Endothelial cell of umbilical vein (primary cell): Measurements from ENCODE around the gene ZNF263. TPM values are rescaled to one million over a fixed set of nuclear protein-coding genes. Genes with fewer than 3 reads are reported as not detected.

Experiments
- BruUV-seq: library from RNA; stranded (reverse); fragments of 400-500 nt; replicated peaks from 2 replicates; lab custom pipeline; 2021; lab: Mats Ljungman, UMichigan
- CTCF ChIA-PET: fragments of 300-600, 350-600 bp; sonication (Branson Sonifier 250); formaldehyde crosslinking; loops from one replicate; lab custom pipeline; 2021; ENCODE audit warnings: antibody characterized with exemption, inconsistent platforms; lab: Charles Lee
- POLR2A ChIA-PET: fragments of 300-600, 350-600 bp; sonication (Branson Sonifier 250); formaldehyde crosslinking; loops from one replicate; lab custom pipeline; 2021; ENCODE audit warnings: antibody characterized with exemption, inconsistent platforms; lab: Charles Lee
- DNase-seq: peaks from one replicate; pipeline ENCODE4 v3.0.0-alpha.2; 2011; ENCODE audit warnings: low read depth, low spot score
- FAIRE-seq: peaks from 2 replicates; lab custom pipeline; 2011; peaks lifted over from hg19 to GRCh38; lab: Jason Lieb, UNC
- H2AFZ ChIP-seq: 2 replicates; pipeline ENCODE4 v1.6.0; 2012; ENCODE audit warnings: low read depth, low read length, control low read depth, inconsistent platforms
- H3K27ac ChIP-seq: 2 replicates; pipeline ENCODE4 v1.5.1; 2011; ENCODE audit warnings: low read depth, mild to moderate bottlenecking, control low read depth, low read length, moderate library complexity; ENCODE audit not compliant: insufficient read depth
- H3K27me3 ChIP-seq, 2 experiments: 2 replicates each; pipeline versions ENCODE4 v1.6.0 to v1.6.1; 2011; ENCODE audit warnings: low read length in 2 of 2, mixed read lengths in 1 of 2; ENCODE audit not compliant: control insufficient read depth in 2 of 2, insufficient read depth in 2 of 2
- H3K36me3 ChIP-seq, 2 experiments: 2 replicates in 1 of 2; 3 replicates in 1 of 2; pipeline ENCODE4 v1.5.1; 2011; ENCODE audit warnings: low read length in 2 of 2, mild to moderate bottlenecking in 1 of 2, moderate library complexity in 1 of 2; ENCODE audit not compliant: control insufficient read depth in 2 of 2, insufficient read depth in 2 of 2; ENCODE audit errors: extremely low read depth in 1 of 2
- H3K4me1 ChIP-seq: 3 replicates; pipeline ENCODE4 v1.5.1; 2011; ENCODE audit warnings: mild to moderate bottlenecking, low read length; ENCODE audit not compliant: control insufficient read depth, insufficient read depth; ENCODE audit errors: extremely low read depth
- H3K4me2 ChIP-seq: 2 replicates; pipeline ENCODE4 v1.6.1; 2011; ENCODE audit warnings: low read length, control low read depth, mixed read lengths; ENCODE audit not compliant: insufficient read depth
- H3K4me3 ChIP-seq, 3 experiments: fragments of 200-600 bp in 1 of 3; sonication (generic), shearing (Covaris generic) in 1 of 3; replicated peaks in 1 of 3; 2 replicates each; pipeline ENCODE4 v1.5.1; 2011 to 2016; ENCODE audit warnings: control low read depth in 3 of 3, low read length in 3 of 3, mild to moderate bottlenecking in 2 of 3, inconsistent platforms in 1 of 3, low read depth in 1 of 3, moderate library complexity in 1 of 3; ENCODE audit not compliant: insufficient read depth in 1 of 3
- H3K79me2 ChIP-seq: 2 replicates; pipeline ENCODE4 v1.6.0; 2012; ENCODE audit warnings: low read length, inconsistent platforms; ENCODE audit not compliant: control insufficient read depth, insufficient read depth
- H3K9ac ChIP-seq: replicated peaks from 2 replicates; pipeline ENCODE3; 2011; ENCODE audit warnings: low read length, control low read depth; ENCODE audit not compliant: insufficient read depth; ENCODE audit errors: extremely low read depth
- H3K9me1 ChIP-seq: replicated peaks from 3 replicates; pipeline ENCODE4 v1.6.0; 2011; ENCODE audit warnings: mild to moderate bottlenecking, low read length; ENCODE audit not compliant: control insufficient read depth, insufficient read depth; ENCODE audit errors: extremely low read depth
- H3K9me3 ChIP-seq: replicated peaks from 2 replicates; pipeline ENCODE4 v1.5.1; 2012; ENCODE audit warnings: low read length, inconsistent platforms; ENCODE audit not compliant: control insufficient read depth, insufficient read depth
- H4K20me1 ChIP-seq: replicated peaks from 2 replicates; pipeline ENCODE3; 2011; ENCODE audit warnings: mild to moderate bottlenecking, low read length; ENCODE audit not compliant: control insufficient read depth, insufficient read depth; ENCODE audit errors: extremely low read depth
- CTCF ChIP-seq, 2 donors: IDR thresholded peaks; 1 replicate in 1 of 2; 2 replicates in 1 of 2; pipeline ENCODE4 v1.5.1; 2011; ENCODE audit warnings: low read length in 2 of 2, mild to moderate bottlenecking in 2 of 2, moderate library complexity in 2 of 2, control low read depth in 1 of 2, inconsistent platforms in 1 of 2, low read depth in 1 of 2; ENCODE audit not compliant: insufficient read depth in 1 of 2; ENCODE audit errors: extremely low read depth in 1 of 2
- EZH2 ChIP-seq: IDR thresholded peaks from 2 replicates; pipeline ENCODE4 v1.6.1; 2012; ENCODE audit warnings: borderline replicate concordance, low read depth, mild to moderate bottlenecking, moderate library complexity, low read length, inconsistent platforms; ENCODE audit not compliant: severe bottlenecking
- FOS ChIP-seq: IDR thresholded peaks from 2 replicates; pipeline ENCODE4 v1.6.1; 2011; ENCODE audit warnings: mild to moderate bottlenecking, low read length, moderate library complexity, borderline replicate concordance; ENCODE audit not compliant: insufficient read depth
- GATA2 ChIP-seq: IDR thresholded peaks from 2 replicates; pipeline ENCODE4 v1.7.0; 2011; ENCODE audit warnings: low read depth, mild to moderate bottlenecking, moderate library complexity, mixed read lengths, low read length; ENCODE audit not compliant: insufficient read length, insufficient read depth
- JUN ChIP-seq: IDR thresholded peaks from 2 replicates; pipeline ENCODE4 v1.6.1; 2011; ENCODE audit warnings: borderline replicate concordance, low read depth; ENCODE audit not compliant: insufficient read length, insufficient read depth
- MAX ChIP-seq: IDR thresholded peaks from 2 replicates; pipeline ENCODE4 v1.6.1; 2011; ENCODE audit not compliant: insufficient read depth, insufficient read length
- MYC ChIP-seq: IDR thresholded peaks from one replicate; pipeline ENCODE4 v1.6.1; 2011; ENCODE audit warnings: mild to moderate bottlenecking, low read depth, low read length
- POLR2A ChIP-seq: IDR thresholded peaks from 2 replicates; pipeline ENCODE4 v1.6.1; 2012; ENCODE audit warnings: low read depth, mild to moderate bottlenecking, control low read depth, low read length
- POLR2AphosphoS5 ChIP-seq: IDR thresholded peaks from 2 replicates; pipeline ENCODE4 v1.6.1; 2012; ENCODE audit warnings: low read depth, mild to moderate bottlenecking, control low read depth, low read length, moderate library complexity; ENCODE audit not compliant: insufficient read depth
- dilution Hi-C: fragments of 300-500 bp; cut with MboI; formaldehyde crosslinking; loops from one replicate; pipeline ENCODE4 v1.15.0; 2019; ENCODE audit warnings: low sequenced_read_pairs; ENCODE audit not compliant: extremely low pct_ligation_motif_present
- intact Hi-C: fragments of 100-400 bp; cut with micrococcal nuclease; formaldehyde crosslinking; loops from one replicate; pipeline ENCODE4 v1.10.0; 2022
- polyA plus RNA-seq, 4 experiments: library from polyadenylated mRNA; depleted of rRNA in 3 of 4; stranded (reverse) in 3 of 4; unstranded in 1 of 4; fragments of >200 nt; gene quantifications; 2 replicates each; pipeline versions ENCODE4 v1.2.1 to v1.2.3, GENCODE V29; 2011 to 2012; ENCODE audit warnings: missing spikeins in 1 of 4
- total RNA-seq: library from RNA; stranded (reverse); gene quantifications from 2 replicates; pipeline ENCODE4 v1.2.3, GENCODE V29; 2021

ZNF263 gene
- total and polyA plus RNA-seq, 2 donors (not counting 3 experiments of a cell fraction or from before 2014, with no cell fraction given): 10.9 to 20.8 TPM

GRCh38 chr16:3234857-3235561, 48.3 kb upstream of the ZNF263 start, which contains the start of gene ZNF200:
Gene ZNF200 (minus strand): TSS chr16:3235158. CDS start chr16:3233755, 1,403 bp downstream.
- Histone ChIP-seq H4K20me1 (no peaks in the 10 kb centered on the region), H3K9me1 (no peaks in the 10 kb centered on the region), H3K9me3 (no peaks in the 10 kb centered on the region), H3K27ac (peak within 1 kb of the TSS; percentile 79), H3K36me3 (peaks cover 12 to 13% of the 10 kb centered on the region in 2 experiments), H3K4me3 (peak within 1 kb of the TSS; percentile 49 to 58 (median 55)), H3K4me2 (peak within 1 kb of the TSS; percentile 91), H3K4me1 (peaks cover 13% of the 10 kb centered on the region), H2AFZ (peak within 1 kb of the TSS; percentile 81), H3K79me2 (peaks cover 14% of the 10 kb centered on the region), H3K9ac (peak within 1 kb of the TSS; percentile 89), H3K27me3 (no peaks in the 10 kb centered on the region)
- CTCF ChIA-PET: no interaction called here
- no peak for TF ChIP-seq MYC
- TF ChIP-seq POLR2AphosphoS5: peak; percentile 77
- peak; percentile 65 for TF ChIP-seq POLR2A
- BruUV-seq: no TSS peak
- dilution Hi-C loops (no loop called here), intact Hi-C loops (loop anchor here (1.0 to 2.0 kb wide), 2 partner anchors 29 to 44 kb away; no protein-coding TSS in a partner anchor)
- POLR2A ChIA-PET: interaction anchor here (0.6 kb wide), 1 partner anchor 10 kb away, joined by 7 read pairs; no protein-coding TSS in a partner anchor
- FAIRE-seq: peak; percentile 98
- DNase-seq: peak; percentile 96

- no TSS peak for BruUV-seq
Measured at GRCh38 chr16:3235856-3236669, 47.2 kb upstream of the ZNF263 start.

More at GRCh38 chr16:3235856-3236669, 47.2 kb upstream of the ZNF263 start:
- Histone ChIP-seq H4K20me1 (no peaks in the 10 kb centered on the region), H3K79me2 (peaks cover 14% of the 10 kb centered on the region), H3K4me1 (peaks cover 13% of the 10 kb centered on the region), H3K36me3 (peaks cover 11 to 12% of the 10 kb centered on the region in 2 experiments), H3K9me1 (no peaks in the 10 kb centered on the region), H3K27ac (no peak overlapping the region), H3K4me2 (no peak overlapping the region), H3K9ac (no peak overlapping the region), H2AFZ (no peak overlapping the region), H3K9me3 (no peaks in the 10 kb centered on the region), H3K27me3 (no peaks in the 10 kb centered on the region), H3K4me3 (no peak overlapping the region)
- CTCF ChIA-PET: no interaction called here
- POLR2A ChIA-PET: no interaction called here
- TF ChIP-seq FOS (no peak), EZH2 (no peak), MYC (no peak), POLR2A (no peak), JUN (no peak), POLR2AphosphoS5 (no peak), GATA2 (no peak), CTCF (IDR thresholded peaks at IDR 0.05; ENCODE audit: extremely low read depth in 1 of 2, insufficient read depth in 1 of 2, low read depth in 1 of 2, low read length in 2 of 2) (no peak), MAX (no peak)
- intact Hi-C loops (loop anchor here (1.0 to 2.0 kb wide), 2 partner anchors 28 to 45 kb away; no protein-coding TSS in a partner anchor), dilution Hi-C loops (no loop called here)
- FAIRE-seq: no peak
- DNase-seq: no peak
